Measurements from ENCODE around the gene PRDM16. TPM values are rescaled to one million over a fixed set of nuclear protein-coding genes. Genes with fewer than 3 reads are reported as not detected.

The PRDM16 gene
- total and polyA plus RNA-seq, 2 donors (not counting 1 experiment from before 2014, with no cell fraction given) = 0.03 to 0.12 TPM

DNA sequence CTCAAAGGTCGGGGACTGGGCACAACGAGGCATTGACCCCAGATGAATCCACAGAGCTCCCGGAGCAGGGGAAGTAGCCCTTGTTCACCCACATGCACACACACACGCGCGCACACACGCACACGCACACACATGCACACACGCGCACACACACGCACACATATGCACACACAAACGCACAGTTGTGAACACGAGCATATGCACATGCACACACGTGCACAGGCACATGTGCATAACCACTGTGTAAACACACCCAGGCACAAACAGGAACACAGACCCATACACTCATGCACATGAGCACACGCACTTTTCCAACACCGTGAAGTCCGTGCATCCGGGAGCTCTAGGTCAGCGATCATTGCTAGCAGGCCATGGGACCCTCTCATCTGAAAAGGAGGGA is 208.6 kb downstream of the PRDM16 start:
- Mint-ChIP-seq H3K4me3 (no peak overlapping the region), H3K27me3 (no peaks in the 10 kb centered on the region), H3K27ac (no peak overlapping the region), H3K4me1 (no peaks in the 10 kb centered on the region), H3K9me3 (ENCODE audit: insufficient read depth) (no peaks in the 10 kb centered on the region)
- Histone ChIP-seq H3K4me1 (ENCODE audit: control insufficient read depth in 2 of 2, insufficient read depth in 2 of 2, low read length in 2 of 2) (no peaks in the 10 kb centered on the region), H2AFZ (ENCODE audit: insufficient read depth, low read depth, low read length, poor library complexity, severe bottlenecking) (no peak overlapping the region), H3K27ac (ENCODE audit: low read length in 2 of 2) (no peak overlapping the region), H3K27me3 (replicated peaks in 1 of 4; ENCODE audit: control extremely low read depth in 1 of 4, control insufficient read depth in 3 of 4, insufficient read depth in 4 of 4, low read length in 3 of 4) (no peaks in the 10 kb centered on the region), H3K79me2 (ENCODE audit: control insufficient read depth, insufficient read depth, low read length) (no peaks in the 10 kb centered on the region), H3K4me3 (ENCODE audit: control extremely low read depth in 1 of 5, extremely low read depth in 1 of 5, insufficient read depth in 1 of 5, low read depth in 2 of 5, low read length in 4 of 5) (no peak overlapping the region), H3K4me2 (replicated peaks; ENCODE audit: low read depth, low read length, poor library complexity, severe bottlenecking) (no peak overlapping the region), H3K9me3 (ENCODE audit: control extremely low read depth in 1 of 3, control insufficient read depth in 2 of 3, insufficient read depth in 1 of 3, low read length in 2 of 3) (no peaks in the 10 kb centered on the region), H4K20me1 (ENCODE audit: control insufficient read depth, insufficient read depth, low read length, poor library complexity, severe bottlenecking) (no peaks in the 10 kb centered on the region), H3K36me3 (replicated peaks in 1 of 2; ENCODE audit: control extremely low read depth in 1 of 2, control insufficient read depth in 1 of 2, extremely low read depth in 1 of 2, insufficient read depth in 2 of 2, low read length in 1 of 2) (no peaks in the 10 kb centered on the region), H3K9ac (ENCODE audit: low read length) (no peak overlapping the region)
- DNase-seq = no peak
- intact Hi-C loops (cut with micrococcal nuclease) = no loop called here
- ATAC-seq (ENCODE audit: low read depth) = no peak
- POLR2A ChIA-PET = no interaction called here
- 86% methylated on average over 14 of the region's 19 CpGs for WGBS (ENCODE audit: insufficient coverage)
- TF ChIP-seq EZH2 (IDR thresholded peaks at IDR 0.05; ENCODE audit: borderline replicate concordance, insufficient read depth, low read depth, low read length, poor library complexity, severe bottlenecking) = no peak
- TF ChIP-seq, protein P1, sequence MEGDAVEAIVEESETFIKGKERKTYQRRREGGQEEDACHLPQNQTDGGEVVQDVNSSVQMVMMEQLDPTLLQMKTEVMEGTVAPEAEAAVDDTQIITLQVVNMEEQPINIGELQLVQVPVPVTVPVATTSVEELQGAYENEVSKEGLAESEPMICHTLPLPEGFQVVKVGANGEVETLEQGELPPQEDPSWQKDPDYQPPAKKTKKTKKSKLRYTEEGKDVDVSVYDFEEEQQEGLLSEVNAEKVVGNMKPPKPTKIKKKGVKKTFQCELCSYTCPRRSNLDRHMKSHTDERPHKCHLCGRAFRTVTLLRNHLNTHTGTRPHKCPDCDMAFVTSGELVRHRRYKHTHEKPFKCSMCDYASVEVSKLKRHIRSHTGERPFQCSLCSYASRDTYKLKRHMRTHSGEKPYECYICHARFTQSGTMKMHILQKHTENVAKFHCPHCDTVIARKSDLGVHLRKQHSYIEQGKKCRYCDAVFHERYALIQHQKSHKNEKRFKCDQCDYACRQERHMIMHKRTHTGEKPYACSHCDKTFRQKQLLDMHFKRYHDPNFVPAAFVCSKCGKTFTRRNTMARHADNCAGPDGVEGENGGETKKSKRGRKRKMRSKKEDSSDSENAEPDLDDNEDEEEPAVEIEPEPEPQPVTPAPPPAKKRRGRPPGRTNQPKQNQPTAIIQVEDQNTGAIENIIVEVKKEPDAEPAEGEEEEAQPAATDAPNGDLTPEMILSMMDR (IDR thresholded peaks at IDR 0.05) = no peak
- CTCF ChIA-PET = no interaction called here

DNA sequence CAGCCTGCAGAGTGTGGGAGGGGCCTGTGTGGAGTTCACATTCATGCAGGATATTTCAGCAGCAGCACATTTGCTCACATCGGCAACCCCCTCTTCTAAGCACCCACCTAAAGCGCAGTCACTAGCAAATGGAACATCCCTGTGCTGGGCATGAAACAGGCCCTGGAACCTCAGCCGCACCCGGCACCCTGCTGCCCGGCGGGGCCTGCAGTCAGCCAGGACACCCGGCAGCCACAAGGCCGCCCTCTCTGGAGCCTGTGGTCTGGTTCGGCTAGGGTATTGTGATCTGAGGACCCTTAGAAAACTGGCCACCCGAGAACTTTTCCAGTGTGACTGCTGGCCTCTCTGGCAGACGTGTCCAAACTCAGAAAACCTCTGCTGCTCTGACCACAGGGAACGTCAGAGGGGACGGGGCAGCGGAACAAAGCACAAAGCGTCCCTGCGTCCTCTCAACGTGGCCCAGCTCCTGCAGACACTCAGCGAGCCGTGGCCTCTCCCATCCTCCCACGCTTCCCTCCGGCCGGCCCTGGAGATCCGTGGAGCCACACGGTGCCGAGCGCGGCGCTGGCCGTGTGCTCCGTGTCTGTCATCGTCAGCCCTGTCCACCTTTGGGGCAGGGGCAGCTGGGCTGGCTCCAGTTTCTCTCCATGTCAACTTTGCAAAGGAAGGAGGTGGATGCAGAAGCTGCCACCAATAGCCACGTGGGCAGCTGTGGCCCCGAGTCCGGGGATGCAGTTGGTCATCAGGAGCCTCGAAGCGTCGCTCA is 209.6 kb downstream of the PRDM16 start:
- Mint-ChIP-seq H3K4me3 (no peak overlapping the region), H3K4me1 (no peaks in the 10 kb centered on the region), H3K9me3 (ENCODE audit: insufficient read depth) (no peaks in the 10 kb centered on the region), H3K27me3 (no peaks in the 10 kb centered on the region), H3K27ac (no peak overlapping the region)
- ChIA-PET CTCF (no interaction called here), POLR2A (no interaction called here)
- 93% methylated on average over 32 of the region's 37 CpGs for WGBS (ENCODE audit: insufficient coverage)
- Histone ChIP-seq H2AFZ (ENCODE audit: insufficient read depth, low read depth, low read length, poor library complexity, severe bottlenecking) (no peak overlapping the region), H3K9ac (ENCODE audit: low read length) (no peak overlapping the region), H4K20me1 (ENCODE audit: control insufficient read depth, insufficient read depth, low read length, poor library complexity, severe bottlenecking) (no peaks in the 10 kb centered on the region), H3K27ac (ENCODE audit: low read length in 2 of 2) (no peak overlapping the region), H3K79me2 (ENCODE audit: control insufficient read depth, insufficient read depth, low read length) (no peaks in the 10 kb centered on the region), H3K4me1 (ENCODE audit: control insufficient read depth in 2 of 2, insufficient read depth in 2 of 2, low read length in 2 of 2) (no peaks in the 10 kb centered on the region), H3K4me3 (ENCODE audit: control extremely low read depth in 1 of 5, extremely low read depth in 1 of 5, insufficient read depth in 1 of 5, low read depth in 2 of 5, low read length in 4 of 5) (no peak overlapping the region), H3K4me2 (replicated peaks; ENCODE audit: low read depth, low read length, poor library complexity, severe bottlenecking) (no peak overlapping the region), H3K36me3 (replicated peaks in 1 of 2; ENCODE audit: control extremely low read depth in 1 of 2, control insufficient read depth in 1 of 2, extremely low read depth in 1 of 2, insufficient read depth in 2 of 2, low read length in 1 of 2) (no peaks in the 10 kb centered on the region), H3K9me3 (ENCODE audit: control extremely low read depth in 1 of 3, control insufficient read depth in 2 of 3, insufficient read depth in 1 of 3, low read length in 2 of 3) (no peaks in the 10 kb centered on the region), H3K27me3 (replicated peaks in 1 of 4; ENCODE audit: control extremely low read depth in 1 of 4, control insufficient read depth in 3 of 4, insufficient read depth in 4 of 4, low read length in 3 of 4) (no peaks in the 10 kb centered on the region)
- ATAC-seq (ENCODE audit: low read depth) (no peak), DNase-seq (no peak)
- intact Hi-C loops (cut with micrococcal nuclease) = no loop called here
- TF ChIP-seq, protein P1 (IDR thresholded peaks at IDR 0.05) = no peak
- TF ChIP-seq EZH2 (IDR thresholded peaks at IDR 0.05; ENCODE audit: borderline replicate concordance, insufficient read depth, low read depth, low read length, poor library complexity, severe bottlenecking) = no peak
